Activated CD8-positive, alpha-beta memory T cell treated with anti-CD3 and anti-CD28 coated beads for 4 hours (primary cell): ENCODE results near the gene HRC.
"Not testable (repeated sequence)": the region's sequence is repeated elsewhere in the genome, so short reads cannot be mapped to it uniquely, and the experiment has no call there.

Experiments used
- DNase-seq, 2 donors: peaks; one replicate each; pipeline ENCODE4 v3.0.0-alpha.2; 2020; ENCODE audit warnings: low read depth in 2 of 2

HRC gene

GRCh38 chr19:49155005-49155819 lies at the start of gene HRC:
TSS of gene HRC (minus strand) at chr19:49155396. CDS start at chr19:49155237, 159 bp downstream.
- no peak for DNase-seq

DNA sequence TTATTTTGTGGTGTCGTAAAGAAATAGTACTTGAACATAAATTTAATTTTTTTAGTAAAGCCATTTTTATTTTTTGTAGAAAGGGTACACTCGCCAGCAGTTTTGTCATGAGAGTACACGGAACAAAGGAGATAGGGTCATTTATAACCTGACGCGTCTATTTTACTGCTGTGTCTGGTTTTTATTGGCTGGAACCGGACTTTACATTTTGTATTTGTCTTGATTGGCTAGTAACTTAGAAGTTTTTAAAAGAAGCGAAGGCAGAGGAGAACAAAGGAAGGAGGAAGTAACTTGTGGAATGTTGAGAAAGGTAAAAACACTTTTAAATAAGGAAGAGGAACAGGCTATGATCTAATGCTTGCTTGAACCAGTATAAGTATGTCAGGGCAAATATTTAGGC lies 45.8 kb upstream of the HRC start:
- no peak for DNase-seq

- DNase-seq, result no peak
Observed at GRCh38 chr19:49200238-49200862, 45.2 kb upstream of the HRC start.

GRCh38 chr19:49196527-49197240 lies 41.5 kb upstream of the HRC start:
- DNase-seq, result no peak

- DNase-seq, result no peak
Observed at GRCh38 chr19:49194408-49194807, 39.2 kb upstream of the HRC start.

DNA sequence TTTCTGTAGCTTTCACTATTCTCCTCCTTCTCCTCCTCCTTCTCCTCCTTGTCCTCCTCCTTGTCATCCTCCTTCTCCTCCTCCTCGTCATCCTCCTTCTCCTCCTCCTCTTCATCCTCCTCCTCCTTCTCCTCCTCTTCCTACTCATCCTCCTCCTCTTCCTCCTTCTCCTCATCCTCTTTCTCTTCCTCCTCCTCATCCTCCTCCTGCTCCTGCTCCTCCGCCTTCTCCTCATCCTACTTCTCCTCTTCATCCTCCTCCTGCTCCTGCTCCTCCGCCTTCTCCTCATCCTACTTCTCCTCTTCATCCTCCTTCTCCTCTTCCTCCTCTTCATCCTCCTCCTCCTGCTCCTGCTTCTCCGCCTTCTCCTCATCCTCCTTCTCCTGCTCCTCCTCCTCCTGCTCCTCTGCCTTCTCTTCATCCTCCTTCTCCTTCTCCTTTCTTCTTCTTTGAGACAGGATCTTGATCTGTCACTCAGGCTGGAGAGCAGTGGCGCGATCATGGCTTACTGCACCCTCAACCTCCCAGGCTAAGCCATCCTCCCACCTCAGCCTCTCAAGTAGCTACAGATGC lies 38.7 kb upstream of the HRC start:
- no peak for DNase-seq

DNA sequence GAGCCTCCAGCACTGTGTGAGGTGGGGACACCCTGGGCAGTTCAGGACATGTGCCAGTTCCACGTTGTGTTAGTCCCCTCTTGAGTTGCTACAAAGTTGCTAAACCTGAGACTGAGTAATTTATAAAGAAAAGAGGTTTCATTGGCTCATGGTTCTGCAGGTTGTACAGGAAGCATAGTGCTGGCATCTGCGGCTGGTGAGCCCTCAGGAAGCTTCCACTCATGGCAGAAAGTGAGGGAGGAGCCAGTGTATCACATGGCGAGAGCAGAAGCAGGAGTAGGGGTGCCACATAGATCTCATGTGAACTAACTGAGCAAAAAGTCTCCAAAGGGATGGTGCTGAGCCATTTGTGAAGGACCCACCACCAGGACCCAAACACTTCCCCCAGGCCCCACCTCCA lies 35.6 kb upstream of the HRC start:
- no peak for DNase-seq

- no peak for DNase-seq
Observed at GRCh38 chr19:49189259-49189658, 34.1 kb upstream of the HRC start.

DNA sequence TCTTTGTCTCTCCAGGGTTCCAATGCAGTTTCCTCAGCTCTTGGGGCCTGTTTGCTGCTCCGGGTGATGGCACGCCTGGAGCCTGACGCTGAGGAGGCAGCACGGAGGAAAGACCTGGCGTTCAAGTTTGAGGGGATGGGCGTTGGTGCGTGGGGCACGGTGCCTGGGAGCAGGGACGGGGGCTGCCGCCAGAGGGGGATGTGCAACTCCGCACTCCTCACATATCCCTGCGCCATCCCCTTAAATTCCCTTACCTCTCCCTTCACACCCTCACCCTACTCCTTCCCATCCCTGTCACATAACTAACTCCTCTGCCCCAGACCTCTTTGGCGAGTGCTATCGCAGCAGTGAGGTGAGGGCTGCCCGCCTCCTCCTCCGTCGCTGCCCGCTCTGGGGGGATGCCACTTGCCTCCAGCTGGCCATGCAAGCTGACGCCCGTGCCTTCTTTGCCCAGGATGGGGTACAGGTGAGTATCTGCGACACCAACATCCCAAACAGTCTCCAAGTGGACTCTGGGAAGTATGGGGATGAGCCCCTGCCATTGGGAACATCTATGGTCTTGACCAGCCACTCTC lies 33.5 kb upstream of the HRC start:
- no peak for DNase-seq

DNA sequence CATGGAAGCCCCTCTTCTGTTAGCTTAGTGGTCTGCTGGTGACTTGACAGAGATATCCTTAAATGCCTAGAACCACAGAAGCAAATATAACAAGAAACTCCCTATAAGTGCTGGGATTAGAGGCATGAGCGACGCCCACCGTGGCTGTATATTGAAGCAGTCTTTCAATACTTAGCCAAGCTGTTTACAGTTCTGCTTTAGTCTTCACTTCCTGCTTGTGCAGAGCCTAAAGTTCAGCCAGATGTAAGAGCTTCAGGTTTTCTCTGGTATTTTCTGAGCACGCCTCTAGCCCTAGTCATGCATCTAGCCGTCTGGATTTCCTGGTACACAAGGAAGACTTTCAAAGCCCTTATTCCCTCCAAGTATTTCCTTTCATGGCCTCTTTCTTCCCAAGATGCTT lies 30.9 kb upstream of the HRC start:
- DNase-seq, result no peak

DNA sequence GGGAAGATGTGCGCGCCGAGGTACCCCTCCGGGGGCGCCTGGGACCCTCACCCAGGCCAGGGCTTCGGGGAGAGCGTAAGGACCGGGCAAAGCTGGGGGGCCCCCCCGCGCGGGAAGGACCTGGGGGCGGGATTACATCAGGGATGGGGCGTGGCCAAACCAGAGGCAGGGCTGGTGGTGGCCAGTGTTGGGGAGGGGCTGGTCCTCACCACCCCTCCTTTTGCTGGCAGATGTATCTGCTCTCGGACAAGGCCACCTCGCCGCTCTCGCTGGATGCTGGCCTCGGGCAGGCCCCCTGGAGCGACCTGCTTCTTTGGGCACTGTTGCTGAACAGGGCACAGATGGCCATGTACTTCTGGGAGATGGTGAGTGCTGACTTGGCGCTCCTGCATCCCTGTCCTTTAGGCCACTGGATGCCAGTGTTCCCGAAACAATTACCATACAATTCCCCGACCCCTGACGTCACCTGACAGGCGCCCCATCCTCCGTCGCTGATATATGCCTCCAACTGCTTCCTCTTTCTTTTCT lies 27.7 kb upstream of the HRC start:
- DNase-seq, result no peak

GRCh38 chr19:49182010-49182847 lies 27.0 kb upstream of the HRC start:
- DNase-seq, result not testable (repeated sequence)

- no peak for DNase-seq
Observed at GRCh38 chr19:49180659-49181058, 25.5 kb upstream of the HRC start.

- DNase-seq, result no peak
Observed at GRCh38 chr19:49173198-49173597, 18.0 kb upstream of the HRC start.

DNA sequence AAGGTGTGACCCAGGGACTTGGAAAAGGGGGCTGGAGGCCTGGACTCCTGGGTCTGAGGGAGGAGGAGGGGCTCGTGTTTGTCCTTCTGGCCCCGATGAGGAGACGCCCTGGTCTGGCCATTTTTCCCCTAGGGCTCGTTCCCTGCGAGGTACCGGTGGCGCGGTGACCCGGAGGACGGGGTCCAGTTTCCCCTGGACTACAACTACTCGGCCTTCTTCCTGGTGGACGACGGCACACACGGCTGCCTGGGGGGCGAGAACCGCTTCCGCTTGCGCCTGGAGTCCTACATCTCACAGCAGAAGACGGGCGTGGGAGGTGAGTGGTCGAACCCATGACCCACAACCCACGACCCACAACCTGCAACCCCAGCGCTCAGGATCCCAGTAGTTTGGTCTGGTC lies 13.2 kb upstream of the HRC start:
- no peak for DNase-seq

GRCh38 chr19:49167857-49168409 lies 12.7 kb upstream of the HRC start:
- no peak for DNase-seq

DNA sequence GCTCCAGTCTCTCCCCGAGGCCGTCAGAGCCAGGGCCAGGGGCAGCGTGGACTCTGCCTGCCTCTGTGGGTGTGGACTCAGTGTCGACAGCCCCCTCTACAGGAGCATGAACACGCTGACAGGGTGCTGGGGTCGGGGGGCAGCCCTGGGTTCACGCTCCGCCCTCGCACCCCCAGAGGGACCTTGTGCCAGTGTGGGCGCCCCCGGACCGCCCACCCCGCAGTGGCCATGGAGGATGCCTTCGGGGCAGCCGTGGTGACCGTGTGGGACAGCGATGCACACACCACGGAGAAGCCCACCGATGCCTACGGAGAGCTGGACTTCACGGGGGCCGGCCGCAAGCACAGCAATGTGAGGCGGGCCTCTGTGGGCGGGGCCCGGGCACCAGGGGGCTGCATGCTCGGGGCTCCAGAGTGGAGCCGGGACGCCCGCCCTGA lies 10.7 kb upstream of the HRC start:
- DNase-seq, result no peak

DNA sequence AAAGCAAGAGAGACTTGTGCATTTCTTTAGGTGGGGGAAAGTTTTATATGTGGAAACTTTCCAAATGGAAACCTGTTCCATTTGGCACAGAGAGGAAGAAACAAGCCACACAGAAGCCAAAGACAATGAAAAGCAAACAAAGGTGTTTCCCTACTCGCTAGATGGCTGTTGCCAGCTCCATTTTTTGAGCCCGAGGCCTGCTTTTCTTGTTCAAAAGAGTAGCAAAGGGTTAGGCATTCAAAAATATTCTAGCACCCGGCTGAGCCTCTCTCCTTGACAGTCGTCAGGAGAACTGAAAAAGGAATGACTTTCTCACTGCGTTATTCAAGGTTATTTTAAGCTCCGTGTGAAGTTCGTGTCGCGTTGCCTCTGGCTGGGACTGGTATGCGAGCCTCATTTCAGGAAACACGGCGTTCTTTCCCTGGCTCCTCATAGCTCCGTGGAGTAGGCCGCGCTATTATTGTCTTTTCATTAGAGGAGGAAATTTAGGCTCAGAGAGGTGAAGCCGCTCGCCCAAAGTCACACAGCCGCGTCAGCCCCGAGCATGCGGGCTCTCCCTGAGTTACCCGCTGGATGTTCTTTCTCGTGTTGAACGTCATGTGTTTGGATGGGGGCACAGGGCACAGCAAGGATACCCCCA lies 10.0 kb upstream of the HRC start:
- DNase-seq, result no peak

- DNase-seq, result no peak
Observed at GRCh38 chr19:49161987-49162386, 6.8 kb upstream of the HRC start.
